Measurements from ENCODE around the gene ANKRD26. TPM values are rescaled to one million over a fixed set of nuclear protein-coding genes. Genes with fewer than 3 reads are reported as not detected.
"Not testable (repeated sequence)": the region's sequence is repeated elsewhere in the genome, so short reads cannot be mapped to it uniquely, and the experiment has no call there.

Gene ANKRD26
- total and polyA plus RNA-seq, 9 donors: 9.0 to 16.4 (median 10.0) TPM

DNA sequence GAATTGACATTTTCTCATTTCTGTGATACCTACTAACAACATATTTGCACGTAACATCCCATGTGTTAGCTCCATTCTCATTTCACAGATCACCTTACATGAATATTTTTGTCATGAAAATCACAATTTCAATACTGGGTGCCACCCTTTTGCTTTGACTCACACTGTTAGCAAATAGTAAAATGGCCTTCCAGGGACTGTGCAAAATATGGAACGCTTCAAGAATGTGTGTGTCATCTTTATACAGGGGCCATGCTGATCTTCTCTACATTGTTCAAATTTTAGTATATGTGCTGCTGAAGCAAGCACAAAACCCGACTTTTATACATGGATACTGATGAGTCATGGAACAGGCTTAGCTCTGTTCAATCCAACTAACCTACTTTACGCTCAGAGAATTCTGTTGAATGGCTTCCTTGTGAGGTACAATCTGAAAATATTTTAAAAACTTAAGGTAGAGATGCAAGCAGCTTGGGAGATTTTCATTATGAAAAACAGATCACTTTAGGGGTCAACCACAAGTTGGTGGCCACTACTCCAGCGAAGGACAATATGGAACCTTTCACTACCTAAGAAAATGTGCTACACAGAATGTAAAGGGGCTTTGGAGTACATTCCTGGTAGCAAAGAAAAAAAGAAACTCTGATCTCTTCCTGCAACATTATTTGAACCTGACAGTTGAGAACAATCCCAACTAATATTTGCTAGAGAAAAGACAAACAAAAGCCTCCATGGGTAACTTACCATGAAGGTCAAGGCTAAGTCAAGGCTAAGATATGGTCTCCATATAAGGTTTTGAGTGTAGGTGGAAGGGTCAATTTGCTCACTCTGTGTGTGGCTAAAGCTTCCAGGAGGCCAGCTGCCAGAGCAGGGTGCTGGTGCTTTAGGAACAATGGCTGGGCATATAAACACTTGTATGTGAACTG lies 11.9 kb downstream of the ANKRD26 start:
- Histone ChIP-seq H3K27ac (ENCODE audit: low read length) (no peak overlapping the region), H3K36me3 (ENCODE audit: control insufficient read depth, insufficient read depth, low read length) (peaks cover 39% of the 10 kb centered on the region), H3K4me1 (ENCODE audit: control insufficient read depth, insufficient read depth, low read length) (no peaks in the 10 kb centered on the region), H3K9me3 (replicated peaks; ENCODE audit: control insufficient read depth, low read depth, low read length) (no peaks in the 10 kb centered on the region), H3K4me3 (ENCODE audit: low read length) (no peak overlapping the region), H3K27me3 (ENCODE audit: control insufficient read depth, insufficient read depth, low read length) (no peaks in the 10 kb centered on the region)
- WGBS (ENCODE audit: insufficient coverage): no CpG with 5 or more reads among the region's 5 CpGs
- no peak for DNase-seq

DNA sequence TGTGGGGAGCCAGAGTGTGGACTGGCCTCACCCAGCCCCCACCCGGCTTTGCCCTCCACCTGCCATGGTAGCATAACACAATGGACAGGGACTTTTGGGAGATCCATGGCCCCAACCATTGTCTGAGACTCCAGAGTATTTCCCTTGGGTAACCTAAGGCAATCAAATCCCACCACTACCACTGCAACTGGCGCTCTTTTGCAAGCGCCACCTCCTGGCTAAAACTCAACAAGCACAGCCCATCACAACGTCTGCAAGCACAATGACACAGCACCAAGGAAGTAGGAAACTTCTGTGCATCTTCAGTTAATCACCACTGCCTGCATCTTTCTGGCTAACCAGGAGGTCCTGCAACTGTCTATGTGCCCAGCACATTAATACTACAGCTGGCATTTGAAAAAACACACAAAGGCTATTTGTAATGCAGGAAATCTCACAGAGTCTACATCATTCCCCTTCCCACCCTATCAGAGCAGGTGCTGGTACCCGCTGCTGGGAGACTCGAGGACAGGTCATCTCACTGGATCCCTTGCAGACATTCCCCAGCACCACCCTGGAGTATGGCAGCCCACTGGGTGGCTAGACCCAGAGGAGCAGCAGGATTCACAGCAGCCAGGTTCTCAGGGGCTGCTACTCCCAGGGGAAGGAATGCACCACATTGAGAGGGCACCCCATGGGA lies 27.7 kb downstream of the ANKRD26 start:
- no peaks in the 10 kb centered on the region for H3K9me3 ChIP-seq (replicated peaks; ENCODE audit: control insufficient read depth, low read depth, low read length)
- 87% methylated on average over 6 of the region's 6 CpGs for WGBS (ENCODE audit: insufficient coverage)
- H3K27me3 ChIP-seq (ENCODE audit: control insufficient read depth, insufficient read depth, low read length): no peaks in the 10 kb centered on the region
- H3K36me3 ChIP-seq (ENCODE audit: control insufficient read depth, insufficient read depth, low read length): peaks cover 31% of the 10 kb centered on the region
- DNase-seq: no peak
- H3K4me1 ChIP-seq (ENCODE audit: control insufficient read depth, insufficient read depth, low read length): no peaks in the 10 kb centered on the region
- H3K4me3 ChIP-seq (ENCODE audit: low read length): no peak overlapping the region
- no peak overlapping the region for H3K27ac ChIP-seq (ENCODE audit: low read length)

DNA sequence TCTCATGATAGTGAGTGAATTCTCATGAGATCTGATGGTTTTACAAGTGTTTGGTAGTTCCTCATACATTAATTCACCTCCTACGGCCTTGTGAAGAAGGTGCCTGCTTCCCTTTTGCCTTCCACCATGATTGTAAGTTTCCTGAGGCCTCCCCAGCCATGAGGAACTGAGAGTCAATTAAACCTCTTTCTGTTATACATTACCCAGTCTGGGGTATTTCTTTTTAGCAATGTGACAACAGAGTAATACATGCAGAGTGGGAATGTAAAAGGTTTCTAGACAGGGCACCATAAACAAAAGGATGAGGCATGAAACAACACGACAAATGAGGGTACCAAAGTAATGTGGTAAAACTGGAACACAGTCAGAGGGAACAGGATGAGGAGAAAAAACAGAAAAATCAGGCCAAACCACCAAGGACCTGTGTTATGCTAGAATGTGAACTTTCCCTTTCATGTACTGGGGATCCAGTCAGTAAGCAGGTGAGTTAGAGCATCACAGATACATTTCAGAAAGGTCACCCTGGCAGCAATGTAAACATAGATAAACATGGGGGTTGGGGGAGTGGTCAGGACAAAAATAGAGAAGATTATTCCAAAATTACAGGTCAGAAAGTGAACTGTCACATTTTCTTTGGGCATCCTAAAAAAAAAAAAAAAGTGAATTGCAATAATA lies 31.9 kb downstream of the ANKRD26 start:
- no peak overlapping the region for H3K4me3 ChIP-seq (ENCODE audit: low read length)
- no peak overlapping the region for H3K27ac ChIP-seq (ENCODE audit: low read length)
- WGBS (ENCODE audit: insufficient coverage): 100% methylated on average over 1 of the region's 2 CpGs
- H3K9me3 ChIP-seq (replicated peaks; ENCODE audit: control insufficient read depth, low read depth, low read length): no peaks in the 10 kb centered on the region
- H3K27me3 ChIP-seq (ENCODE audit: control insufficient read depth, insufficient read depth, low read length): no peaks in the 10 kb centered on the region
- H3K36me3 ChIP-seq (ENCODE audit: control insufficient read depth, insufficient read depth, low read length): peaks cover 31% of the 10 kb centered on the region
- no peak for DNase-seq
- no peaks in the 10 kb centered on the region for H3K4me1 ChIP-seq (ENCODE audit: control insufficient read depth, insufficient read depth, low read length)

DNA sequence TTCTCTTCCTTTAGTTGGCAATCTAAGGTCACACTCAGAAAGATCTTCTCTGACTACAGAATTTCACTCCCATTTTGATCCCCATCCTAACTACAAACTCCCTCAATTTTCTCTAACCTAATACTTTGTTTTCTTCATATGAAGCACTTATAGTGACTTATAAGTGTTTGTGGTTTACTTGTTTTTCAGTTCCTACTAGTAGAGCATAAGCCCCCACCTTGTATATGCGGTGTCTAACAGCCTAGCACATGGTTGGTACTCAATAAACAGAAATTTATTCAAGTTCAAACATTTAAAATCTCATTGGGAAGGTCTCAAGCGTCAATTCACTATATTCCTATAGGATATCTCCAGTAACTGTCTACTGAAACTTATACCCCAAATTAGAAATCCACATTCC lies 35.2 kb downstream of the ANKRD26 start:
- no peaks in the 10 kb centered on the region for H3K27me3 ChIP-seq (ENCODE audit: control insufficient read depth, insufficient read depth, low read length)
- H3K4me3 ChIP-seq (ENCODE audit: low read length): no peak overlapping the region
- H3K9me3 ChIP-seq (replicated peaks; ENCODE audit: control insufficient read depth, low read depth, low read length): no peaks in the 10 kb centered on the region
- DNase-seq: no peak
- no peaks in the 10 kb centered on the region for H3K4me1 ChIP-seq (ENCODE audit: control insufficient read depth, insufficient read depth, low read length)
- H3K27ac ChIP-seq (ENCODE audit: low read length): no peak overlapping the region
- peaks cover 10% of the 10 kb centered on the region for H3K36me3 ChIP-seq (ENCODE audit: control insufficient read depth, insufficient read depth, low read length)
- WGBS (ENCODE audit: insufficient coverage): no CpG with 5 or more reads among the region's 2 CpGs

DNA sequence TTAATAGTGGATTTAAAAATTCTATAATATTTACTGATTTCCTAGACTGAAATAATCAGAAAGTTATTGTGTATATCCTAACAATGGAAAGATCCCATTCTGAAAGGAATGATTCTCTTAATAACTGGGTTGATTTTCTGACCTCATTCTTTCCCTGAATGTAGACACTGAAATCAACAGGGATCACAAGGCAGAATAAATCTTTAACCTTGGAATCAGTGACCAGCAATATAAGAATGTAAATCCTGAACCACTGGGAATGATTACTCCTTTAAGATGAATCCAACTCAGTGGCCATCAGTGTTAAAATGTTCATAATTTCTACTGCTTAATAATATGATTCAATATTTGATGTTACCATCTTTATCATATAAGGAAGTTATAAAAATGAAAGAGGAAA lies 47.6 kb downstream of the ANKRD26 start:
- peaks cover 3% of the 10 kb centered on the region for H3K36me3 ChIP-seq (ENCODE audit: control insufficient read depth, insufficient read depth, low read length)
- no peak for DNase-seq

DNA sequence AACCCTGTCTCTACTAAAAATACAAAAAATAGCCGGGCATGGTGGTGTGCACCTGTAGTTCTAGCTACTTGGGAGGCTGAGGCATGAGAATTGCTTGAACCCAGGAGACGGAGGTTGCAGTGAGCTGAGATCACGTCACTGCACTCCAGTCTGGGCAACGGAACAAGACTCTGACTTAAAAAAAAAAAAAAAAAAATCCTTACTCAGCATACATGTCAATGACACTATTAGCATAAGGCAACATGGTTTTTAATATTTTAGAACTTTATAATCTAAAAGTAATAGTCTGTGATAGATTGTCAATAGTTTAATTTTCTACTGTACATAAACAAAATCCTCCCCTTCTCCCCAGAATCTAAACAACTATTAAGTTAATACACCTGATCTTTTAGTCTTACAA lies 55.0 kb downstream of the ANKRD26 start:
- H3K4me3 ChIP-seq (ENCODE audit: low read length); H3K4me1 ChIP-seq (ENCODE audit: control insufficient read depth, insufficient read depth, low read length); H3K27me3 ChIP-seq (ENCODE audit: control insufficient read depth, insufficient read depth, low read length); H3K27ac ChIP-seq (ENCODE audit: low read length); H3K9me3 ChIP-seq (replicated peaks; ENCODE audit: control insufficient read depth, low read depth, low read length); DNase-seq: not testable (repeated sequence)
- WGBS (ENCODE audit: insufficient coverage): no CpG with 5 or more reads among the region's 4 CpGs
- H3K36me3 ChIP-seq (ENCODE audit: control insufficient read depth, insufficient read depth, low read length): peaks cover 22% of the 10 kb centered on the region

More for the DNA sequence above, 47.6 kb downstream of the ANKRD26 start:
- Histone ChIP-seq H3K4me3 (ENCODE audit: low read length) (no peak overlapping the region), H3K4me1 (ENCODE audit: control insufficient read depth, insufficient read depth, low read length) (no peaks in the 10 kb centered on the region), H3K27me3 (ENCODE audit: control insufficient read depth, insufficient read depth, low read length) (no peaks in the 10 kb centered on the region), H3K27ac (ENCODE audit: low read length) (no peak overlapping the region), H3K9me3 (replicated peaks; ENCODE audit: control insufficient read depth, low read depth, low read length) (no peaks in the 10 kb centered on the region)

DNA sequence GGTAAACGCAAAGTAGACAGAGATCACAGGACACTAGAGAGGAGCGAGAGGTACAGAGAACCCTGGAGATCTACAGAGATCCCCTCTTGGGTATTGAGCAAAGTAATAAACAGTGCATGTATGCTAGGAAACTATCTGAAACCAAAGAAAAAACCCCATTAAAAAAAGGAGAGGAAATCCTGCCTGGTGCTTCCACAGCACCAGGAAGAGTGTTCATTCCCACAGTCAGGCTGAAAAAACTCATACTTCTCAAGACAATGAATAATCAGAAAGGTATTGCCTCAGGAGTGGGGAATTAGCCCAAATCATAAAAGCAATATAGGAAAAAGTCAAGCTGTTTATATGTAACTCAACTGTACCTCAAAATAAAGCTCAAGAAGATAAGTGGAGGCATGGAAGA lies 59.1 kb downstream of the ANKRD26 start:
- H3K27me3 ChIP-seq (ENCODE audit: control insufficient read depth, insufficient read depth, low read length): no peaks in the 10 kb centered on the region
- H3K4me1 ChIP-seq (ENCODE audit: control insufficient read depth, insufficient read depth, low read length): no peaks in the 10 kb centered on the region
- no peak overlapping the region for H3K4me3 ChIP-seq (ENCODE audit: low read length)
- no peaks in the 10 kb centered on the region for H3K9me3 ChIP-seq (replicated peaks; ENCODE audit: control insufficient read depth, low read depth, low read length)
- no peak for DNase-seq
- H3K27ac ChIP-seq (ENCODE audit: low read length): no peak overlapping the region
- no CpG with 5 or more reads among the region's 2 CpGs for WGBS (ENCODE audit: insufficient coverage)
- peaks cover 22% of the 10 kb centered on the region for H3K36me3 ChIP-seq (ENCODE audit: control insufficient read depth, insufficient read depth, low read length)

DNA sequence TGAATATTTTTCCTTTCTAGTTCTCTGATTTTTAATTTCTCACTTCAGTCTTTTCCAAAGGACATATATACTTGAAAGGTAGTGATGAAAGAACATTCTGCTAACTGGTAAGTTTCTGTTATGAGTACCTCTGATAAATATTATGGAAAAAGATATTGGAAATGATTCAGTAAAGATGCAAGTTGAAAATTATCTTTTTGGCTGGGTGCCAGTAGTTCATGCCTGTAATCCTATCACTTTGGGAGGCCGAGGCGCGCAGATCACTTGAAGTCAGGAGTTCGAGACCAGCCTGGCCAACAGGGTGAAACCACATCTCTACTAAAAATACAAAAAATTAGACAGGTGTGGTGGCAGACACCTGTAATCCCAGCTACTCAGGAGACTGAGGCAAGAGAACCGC lies 62.1 kb downstream of the ANKRD26 start:
- Histone ChIP-seq H3K36me3 (ENCODE audit: control insufficient read depth, insufficient read depth, low read length) (peaks cover 13% of the 10 kb centered on the region), H3K4me3 (ENCODE audit: low read length) (no peak overlapping the region), H3K9me3 (replicated peaks; ENCODE audit: control insufficient read depth, low read depth, low read length) (no peaks in the 10 kb centered on the region), H3K27ac (ENCODE audit: low read length) (no peak overlapping the region), H3K4me1 (ENCODE audit: control insufficient read depth, insufficient read depth, low read length) (no peaks in the 10 kb centered on the region), H3K27me3 (ENCODE audit: control insufficient read depth, insufficient read depth, low read length) (no peaks in the 10 kb centered on the region)
- no CpG with 5 or more reads among the region's 5 CpGs for WGBS (ENCODE audit: insufficient coverage)
- no peak for DNase-seq

DNA sequence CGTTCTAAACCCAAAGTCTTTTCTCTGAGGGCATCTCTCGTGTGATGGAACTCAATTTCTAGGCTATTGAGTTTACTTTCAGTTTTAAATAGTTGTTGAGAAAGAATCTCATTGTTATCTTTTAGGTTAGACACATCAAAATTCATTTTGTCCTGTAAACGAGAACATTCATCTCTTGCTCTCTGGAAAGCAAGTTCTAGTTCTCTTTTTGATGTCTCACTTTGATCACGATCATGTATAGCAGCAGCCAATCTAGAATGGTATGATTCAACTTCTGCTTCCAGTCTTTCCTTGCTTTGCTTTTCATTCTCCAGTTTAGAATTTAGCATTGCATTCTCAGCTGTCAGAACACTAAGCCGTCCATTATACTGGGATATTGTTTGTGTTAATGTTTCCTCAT lies 65.1 kb downstream of the ANKRD26 start:
- DNase-seq: no peak
- Histone ChIP-seq H3K4me1 (ENCODE audit: control insufficient read depth, insufficient read depth, low read length) (no peaks in the 10 kb centered on the region), H3K27ac (ENCODE audit: low read length) (no peak overlapping the region), H3K9me3 (replicated peaks; ENCODE audit: control insufficient read depth, low read depth, low read length) (no peaks in the 10 kb centered on the region), H3K36me3 (ENCODE audit: control insufficient read depth, insufficient read depth, low read length) (no peaks in the 10 kb centered on the region), H3K4me3 (ENCODE audit: low read length) (no peak overlapping the region), H3K27me3 (ENCODE audit: control insufficient read depth, insufficient read depth, low read length) (no peaks in the 10 kb centered on the region)
- WGBS (ENCODE audit: insufficient coverage): 83% methylated on average over 1 of the region's 5 CpGs

DNA sequence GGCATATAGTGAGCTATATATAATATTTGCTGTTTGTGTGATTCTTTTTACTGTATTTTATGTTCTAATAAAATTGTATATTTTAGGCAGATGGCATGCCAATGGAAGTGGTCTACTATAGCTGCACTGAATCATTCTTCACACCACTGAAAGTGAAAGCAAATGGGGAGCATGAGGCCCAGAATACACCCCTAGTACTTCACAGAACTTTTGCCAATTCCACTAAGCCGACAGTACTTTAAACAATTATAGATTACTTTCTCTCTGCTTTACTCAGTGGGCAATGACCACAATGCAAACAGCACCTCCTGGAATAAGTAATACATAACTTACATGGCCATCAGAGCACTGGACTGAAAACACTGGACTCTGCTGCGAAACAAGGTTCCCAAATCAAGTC lies 70.2 kb downstream of the ANKRD26 start:
- Histone ChIP-seq H3K4me1 (ENCODE audit: control insufficient read depth, insufficient read depth, low read length) (no peaks in the 10 kb centered on the region), H3K36me3 (ENCODE audit: control insufficient read depth, insufficient read depth, low read length) (peaks cover 2% of the 10 kb centered on the region), H3K27ac (ENCODE audit: low read length) (no peak overlapping the region), H3K4me3 (ENCODE audit: low read length) (no peak overlapping the region), H3K27me3 (ENCODE audit: control insufficient read depth, insufficient read depth, low read length) (no peaks in the 10 kb centered on the region), H3K9me3 (replicated peaks; ENCODE audit: control insufficient read depth, low read depth, low read length) (no peaks in the 10 kb centered on the region)
- no peak for DNase-seq
- WGBS (ENCODE audit: insufficient coverage): 94% methylated on average over 2 of the region's 2 CpGs

Data from muscle of leg (tissue), 11 donors.